GM12892 (cell line): ENCODE data around the gene MYO7B.
"Not testable (repeated sequence)": the region's sequence is repeated elsewhere in the genome, so short reads cannot be mapped to it uniquely, and the experiment has no call there.

Experiments used
- DNase-seq: peaks from one replicate; pipeline ENCODE4 v3.0.0; 2011; ENCODE audit not compliant: insufficient read length
- FAIRE-seq: peaks from 2 replicates; lab custom pipeline; 2011; peaks lifted over from hg19 to GRCh38; lab: Jason Lieb, UNC
- POLR2A ChIP-seq: IDR thresholded peaks from 2 replicates; pipeline ENCODE4 v1.6.1; 2011; ENCODE audit warnings: low read depth, low read length, control low read depth
- POLR2AphosphoS5 ChIP-seq: IDR thresholded peaks from 2 replicates; pipeline ENCODE4 v1.6.1; 2011; ENCODE audit warnings: low read depth, low read length, control low read depth
- TAF1 ChIP-seq: IDR thresholded peaks from 2 replicates; pipeline ENCODE4 v1.6.1; 2011; ENCODE audit warnings: low read depth, mild to moderate bottlenecking, control low read depth, low read length, borderline replicate concordance

MYO7B gene

DNA sequence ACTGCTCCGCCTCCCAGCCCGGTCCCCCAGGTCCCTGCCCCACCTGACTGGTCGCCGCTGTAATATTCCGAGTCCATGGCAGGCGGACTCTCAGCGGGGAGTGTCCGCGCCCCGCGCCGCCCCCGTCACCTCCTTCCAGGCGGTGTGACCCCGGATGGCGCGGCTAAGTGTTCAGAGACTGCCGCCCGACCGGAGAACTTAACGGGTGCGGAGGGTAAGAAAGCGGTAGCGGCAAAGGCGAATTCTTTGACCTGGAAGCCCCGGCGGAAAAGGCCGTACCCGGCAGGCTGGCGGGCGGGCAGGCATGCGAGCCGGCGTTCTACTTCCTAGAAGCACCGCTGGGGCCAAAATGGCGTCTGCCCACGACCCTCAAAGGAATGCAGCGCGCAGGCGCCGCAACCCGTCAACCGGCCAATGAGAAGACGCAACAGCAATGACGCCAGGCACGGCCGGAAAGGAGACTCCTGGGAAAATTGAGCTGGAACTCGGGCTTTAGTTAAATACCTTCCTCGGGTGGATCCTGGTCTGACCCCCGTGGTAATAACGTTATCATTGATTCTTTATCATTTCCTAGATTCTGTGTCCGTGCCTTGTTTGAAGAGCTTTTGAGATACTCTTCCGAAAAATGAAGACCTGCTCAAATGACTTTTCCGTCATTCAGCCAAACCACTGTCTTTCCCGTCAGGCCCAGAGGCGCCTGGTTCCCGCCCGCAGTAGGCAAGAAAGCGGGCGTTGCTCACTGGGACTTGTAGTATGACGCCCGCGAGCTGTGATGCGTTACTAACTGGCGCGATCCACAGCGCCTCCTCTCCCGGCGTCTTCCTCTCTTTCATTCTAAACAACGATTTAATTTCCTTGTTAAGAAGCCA is 9.1 kb upstream of the MYO7B start, which contains the start of gene IWS1:
IWS1 (minus strand) TSS at position 358 of the 869 bp plus-strand sequence; CDS start at position 77, 281 bp downstream.
- peak; percentile 67; the same call in 1 of the 2 replicates for TF ChIP-seq POLR2AphosphoS5
- peak; percentile 77; the same call in 1 of the 2 replicates for TF ChIP-seq TAF1
- peak; percentile 85 for TF ChIP-seq POLR2A
- FAIRE-seq (peak; percentile 74), DNase-seq (peak; percentile 84)

DNA sequence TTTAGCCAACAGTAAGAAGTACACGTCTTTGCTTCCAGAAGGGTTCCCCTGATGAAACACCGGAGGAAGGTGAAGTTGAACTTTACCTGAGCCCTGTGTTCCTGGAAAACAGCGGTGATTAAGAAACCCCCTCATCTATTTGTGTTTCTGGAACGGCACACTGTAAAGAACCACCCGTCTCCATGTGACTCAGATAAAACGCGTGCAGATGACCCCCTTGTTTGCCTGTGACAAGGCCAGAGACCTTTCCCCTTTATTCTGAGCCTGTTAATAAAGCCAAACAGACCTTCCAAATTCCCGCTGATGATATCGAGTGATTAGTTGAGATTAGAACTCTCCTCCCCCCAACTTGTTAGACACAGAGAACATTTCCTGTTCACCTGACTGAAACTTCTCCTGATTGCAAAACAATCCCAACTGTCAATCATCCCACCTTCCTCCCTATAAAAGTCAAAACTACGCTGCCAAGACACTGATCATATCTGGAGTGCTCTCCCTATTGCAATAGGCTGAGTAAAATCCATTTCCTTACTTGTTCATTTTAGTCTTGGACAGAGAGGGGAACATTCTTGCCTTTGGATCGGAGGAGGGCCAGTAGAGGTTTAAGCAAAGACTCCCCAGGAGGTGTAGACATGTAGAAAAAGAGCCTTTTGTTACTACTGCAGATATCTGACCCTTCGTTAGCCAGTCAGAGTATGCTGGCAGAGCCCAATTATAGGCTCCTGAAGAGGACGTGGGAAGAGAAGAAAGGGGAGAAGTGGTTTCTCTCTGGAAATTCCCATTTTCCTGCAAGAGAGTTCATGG is 8.3 kb upstream of the MYO7B start:
- FAIRE-seq (no peak), DNase-seq (no peak)
- TF ChIP-seq POLR2A: no peak
- TF ChIP-seq TAF1: no peak
- no peak for TF ChIP-seq POLR2AphosphoS5

DNA sequence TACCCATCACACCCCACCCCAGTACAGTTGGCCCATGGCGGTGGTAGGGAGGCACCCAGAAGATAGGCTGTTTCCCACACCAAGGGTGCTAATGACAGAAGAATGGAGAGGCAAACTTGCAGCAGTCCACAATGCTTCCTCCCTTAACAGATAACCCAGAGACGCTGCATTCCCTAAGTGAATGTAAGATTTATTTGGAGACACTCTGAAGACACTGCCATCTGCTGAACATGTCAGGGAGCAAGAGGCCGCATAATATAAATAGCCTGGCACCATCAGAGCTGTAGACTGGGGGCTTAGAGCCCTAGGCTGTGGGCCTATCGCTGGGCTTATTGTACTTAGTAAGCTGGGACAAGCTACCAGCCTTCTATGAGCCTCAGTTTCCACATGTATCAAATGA is 7.0 kb upstream of the MYO7B start:
- DNase-seq (no peak), FAIRE-seq (no peak)
- TF ChIP-seq POLR2A (no peak), TAF1 (no peak), POLR2AphosphoS5 (no peak)

DNA sequence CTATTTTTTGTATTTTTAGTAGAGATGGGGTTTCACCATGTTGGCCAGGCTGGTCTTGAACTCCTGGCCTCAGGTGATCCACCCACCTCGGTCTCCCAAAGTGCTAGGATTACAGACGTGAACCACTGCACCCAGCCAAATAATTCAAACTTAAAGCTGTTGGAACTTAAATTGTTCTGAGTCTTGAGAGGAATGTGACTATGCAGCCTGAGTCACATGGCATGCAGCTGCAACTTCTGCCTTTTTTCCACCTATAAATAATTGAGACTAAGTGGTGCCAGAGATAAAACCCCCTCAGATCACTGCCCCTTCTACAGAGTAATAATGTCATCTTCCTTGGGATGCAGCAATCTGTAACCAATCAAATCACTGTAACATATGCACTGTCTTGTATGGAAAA is 6.1 kb upstream of the MYO7B start:
- not testable (repeated sequence) for DNase-seq, FAIRE-seq

DNA sequence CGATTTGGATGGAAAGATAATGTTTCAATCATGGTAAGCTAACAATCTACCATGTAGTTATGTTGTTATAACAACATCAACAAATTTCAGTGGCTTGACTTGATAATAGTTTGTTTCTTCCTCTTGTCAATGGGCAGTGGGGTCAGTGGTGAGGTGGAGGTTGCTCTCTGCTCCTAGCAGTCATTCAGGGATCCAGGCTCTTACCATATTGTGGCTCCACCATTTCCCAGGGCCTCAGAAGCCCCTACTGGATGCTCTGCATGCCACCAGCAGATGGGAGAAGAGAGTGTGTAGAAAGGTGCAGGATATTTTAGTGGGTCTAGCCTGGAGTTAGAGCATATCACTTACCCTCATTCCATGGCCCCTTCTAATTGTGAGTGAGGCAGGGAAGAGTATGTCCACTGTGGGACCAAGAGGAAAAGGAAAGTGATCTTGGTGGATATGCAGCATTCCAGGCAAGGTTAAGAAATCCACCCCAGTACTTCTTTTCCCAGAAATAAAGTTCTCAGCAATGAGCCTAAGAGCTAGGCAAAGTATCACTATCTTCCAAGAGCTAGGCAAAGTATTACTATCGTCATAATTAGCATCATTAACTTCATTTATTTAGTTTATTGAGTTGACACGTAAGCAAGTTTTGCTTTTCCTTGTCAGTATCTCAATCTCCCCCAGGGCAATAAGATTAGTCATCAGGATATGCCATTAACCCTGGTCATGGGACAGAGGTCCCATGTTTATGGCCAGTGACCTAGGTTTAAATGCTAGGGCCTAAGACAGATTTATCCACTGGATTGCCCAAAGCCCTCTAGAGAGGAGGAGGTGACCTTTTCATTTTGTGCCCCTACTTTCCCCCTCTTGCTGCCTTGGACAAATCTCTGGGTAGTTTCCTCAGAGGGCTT is 5.0 kb upstream of the MYO7B start:
- FAIRE-seq (no peak), DNase-seq (no peak)
- TF ChIP-seq TAF1 (no peak), POLR2A (no peak)

DNA sequence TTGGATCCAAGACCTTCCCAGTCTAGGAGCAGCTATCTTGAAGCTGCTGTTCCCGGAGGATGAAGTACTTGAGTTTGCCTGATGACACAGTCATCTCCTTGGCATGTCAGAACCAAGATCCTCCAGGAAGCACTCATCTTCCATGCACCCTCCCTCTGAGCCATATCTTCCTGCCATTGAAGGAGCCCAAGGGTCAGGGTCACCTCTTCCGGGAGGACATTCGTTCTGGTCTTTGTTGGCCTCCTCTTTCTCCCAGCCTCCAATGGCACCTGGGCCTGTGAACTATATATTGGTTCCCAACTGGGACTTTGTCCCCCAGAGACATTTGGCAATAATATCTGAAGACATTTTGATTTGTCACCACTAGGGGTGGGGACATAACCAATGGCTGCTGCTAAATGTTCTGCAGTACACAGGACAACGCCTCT is 4.2 kb upstream of the MYO7B start:
- DNase-seq (no peak), FAIRE-seq (no peak)
- TF ChIP-seq POLR2AphosphoS5 (no peak), TAF1 (no peak), POLR2A (no peak)

DNA sequence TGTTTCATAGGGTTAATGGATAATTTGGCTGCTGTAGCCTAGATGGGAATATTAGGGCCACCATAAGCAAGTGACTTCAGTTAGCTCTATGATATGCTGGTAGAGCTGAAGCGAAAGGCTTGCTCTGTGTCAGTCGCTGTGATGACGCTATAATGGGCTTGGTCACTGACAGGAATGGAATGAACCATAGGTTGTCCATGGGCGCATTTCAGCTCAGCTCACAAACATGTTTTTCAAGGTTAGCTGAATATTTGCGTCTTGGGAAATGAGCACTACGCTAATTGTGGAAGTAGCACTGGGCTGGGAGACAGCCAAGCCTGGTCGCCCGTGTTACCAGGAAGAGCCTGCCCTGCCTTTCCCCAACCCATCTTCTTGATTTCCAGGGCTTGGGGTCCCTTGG is 3.2 kb upstream of the MYO7B start:
- FAIRE-seq (no peak), DNase-seq (no peak)
- no peak for TF ChIP-seq POLR2AphosphoS5
- no peak for TF ChIP-seq POLR2A
- TF ChIP-seq TAF1: no peak

DNA sequence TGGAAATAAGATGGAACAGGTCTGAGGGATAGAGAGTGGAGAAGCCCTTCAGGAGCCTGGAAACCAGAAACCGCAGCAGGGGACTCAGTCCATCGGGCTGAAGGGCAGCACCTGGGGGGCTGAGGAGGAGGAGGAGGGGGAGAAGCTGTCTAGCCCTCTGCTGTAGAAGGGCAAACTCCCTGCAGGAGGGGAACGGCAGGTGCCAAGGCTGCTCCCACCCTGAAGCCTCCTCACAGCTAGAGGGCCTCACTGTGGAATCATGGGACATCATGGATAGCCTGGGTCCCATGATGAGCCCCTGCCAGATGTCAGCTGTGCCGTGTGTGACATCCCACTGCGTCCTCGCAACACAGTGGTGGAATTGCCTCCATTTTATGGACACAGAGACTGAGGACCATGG is 435 bp downstream of the MYO7B start:
- TF ChIP-seq POLR2A: no peak
- no peak for TF ChIP-seq POLR2AphosphoS5
- no peak for TF ChIP-seq TAF1
- no peak for FAIRE-seq
- DNase-seq: no peak

DNA sequence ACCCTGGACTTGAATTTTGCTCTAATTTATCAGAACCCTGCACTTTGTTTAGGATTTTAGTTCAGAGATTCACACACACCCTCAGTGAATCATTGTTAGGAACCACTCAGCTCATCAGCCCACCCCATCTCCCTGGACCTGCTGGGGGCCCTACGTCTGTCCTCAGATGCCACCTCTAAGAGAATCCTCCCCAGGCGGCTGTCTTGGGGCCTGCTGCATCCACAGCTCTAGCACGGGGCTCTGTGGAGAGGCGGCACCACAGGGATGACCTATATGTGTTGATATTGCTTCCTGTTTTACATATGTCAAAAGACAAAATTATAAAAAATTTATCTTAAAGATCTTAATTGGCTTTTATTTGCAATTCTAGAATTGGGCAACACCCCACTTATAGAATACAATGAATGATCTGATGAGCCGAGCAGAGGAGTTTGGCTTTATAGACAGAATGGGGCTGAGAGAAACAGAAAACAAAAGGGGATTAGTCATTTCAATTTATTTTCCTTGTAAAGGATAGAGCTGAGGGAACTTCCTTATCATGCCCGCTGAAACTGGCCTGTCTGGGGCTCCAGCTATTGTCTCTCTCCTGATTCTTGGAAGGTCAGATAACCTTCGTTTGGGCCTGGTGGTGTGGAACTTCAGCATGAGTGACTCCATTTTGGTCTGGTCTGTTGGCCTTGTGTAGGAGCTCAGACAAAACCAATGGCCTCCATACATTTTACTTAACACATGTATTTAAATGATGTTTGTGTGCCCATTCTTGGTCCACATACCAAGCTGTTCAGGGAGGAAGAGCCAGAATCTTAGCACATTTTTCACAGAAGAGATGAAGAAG is 1.4 kb downstream of the MYO7B start:
- DNase-seq (no peak), FAIRE-seq (no peak)
- no peak for TF ChIP-seq TAF1
- TF ChIP-seq POLR2AphosphoS5: no peak
- TF ChIP-seq POLR2A: no peak

DNA sequence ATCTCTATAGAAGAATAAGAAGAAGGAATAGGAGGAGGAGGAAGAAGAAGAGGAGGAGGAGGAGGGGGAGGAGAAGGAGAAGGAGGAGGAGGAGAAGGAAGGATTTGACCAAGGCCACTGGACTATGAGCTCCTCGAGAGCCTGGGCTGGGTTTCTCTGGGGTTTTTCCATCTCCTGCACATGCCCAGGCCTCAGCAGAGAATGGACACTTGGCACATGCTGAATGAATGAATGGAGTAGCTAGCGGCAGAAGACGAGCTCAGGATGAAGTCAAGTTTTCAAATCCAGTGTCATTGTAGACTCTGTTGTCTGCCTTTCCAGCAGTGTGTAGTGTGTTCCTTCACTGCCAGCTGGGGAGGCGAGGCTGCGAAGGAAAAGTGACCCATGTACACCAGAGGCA is 2.2 kb downstream of the MYO7B start:
- no peak for DNase-seq
- FAIRE-seq: no peak
- TF ChIP-seq POLR2A (no peak), POLR2AphosphoS5 (no peak), TAF1 (no peak)
